Bronchial epithelial cell (primary cell): ENCODE results near the gene ZSCAN22. TPM values are rescaled to one million over a fixed set of nuclear protein-coding genes. Genes with fewer than 3 reads are reported as not detected.

Source experiments
- DNase-seq: peaks from one replicate; pipeline ENCODE4 v3.0.0-alpha.2; 2010; ENCODE audit warnings: low read depth
- FAIRE-seq: peaks from 2 replicates; lab custom pipeline; 2011; peaks lifted over from hg19 to GRCh38; lab: Jason Lieb, UNC
- H3K27me3 ChIP-seq: 2 replicates; pipeline ENCODE4 v1.5.1; 2011; ENCODE audit warnings: low read length; ENCODE audit not compliant: control insufficient read depth, insufficient read depth
- H3K36me3 ChIP-seq: 2 replicates; pipeline ENCODE4 v1.5.1; 2011; ENCODE audit warnings: low read length; ENCODE audit not compliant: control insufficient read depth, insufficient read depth
- H3K4me3 ChIP-seq: 2 replicates; pipeline ENCODE4 v1.5.1; 2011; ENCODE audit warnings: mild to moderate bottlenecking, low read depth, low read length, control low read depth
- total RNA-seq: library from RNA; depleted of rRNA; stranded (reverse); fragments of >200 nt; gene quantifications from 2 replicates; pipeline ENCODE4 v1.2.1, GENCODE V29; 2014
- TF ChIP-seq, protein P1 (sequence below): IDR thresholded peaks from 2 replicates; pipeline ENCODE4 v1.5.1; 2011; ENCODE audit warnings: mild to moderate bottlenecking, moderate library complexity, low read length, control low read depth, inconsistent platforms; ENCODE audit not compliant: insufficient read depth, severe bottlenecking

Gene ZSCAN22
- total RNA-seq, 1 donor from 2014 or later, result 1.8 TPM

DNA sequence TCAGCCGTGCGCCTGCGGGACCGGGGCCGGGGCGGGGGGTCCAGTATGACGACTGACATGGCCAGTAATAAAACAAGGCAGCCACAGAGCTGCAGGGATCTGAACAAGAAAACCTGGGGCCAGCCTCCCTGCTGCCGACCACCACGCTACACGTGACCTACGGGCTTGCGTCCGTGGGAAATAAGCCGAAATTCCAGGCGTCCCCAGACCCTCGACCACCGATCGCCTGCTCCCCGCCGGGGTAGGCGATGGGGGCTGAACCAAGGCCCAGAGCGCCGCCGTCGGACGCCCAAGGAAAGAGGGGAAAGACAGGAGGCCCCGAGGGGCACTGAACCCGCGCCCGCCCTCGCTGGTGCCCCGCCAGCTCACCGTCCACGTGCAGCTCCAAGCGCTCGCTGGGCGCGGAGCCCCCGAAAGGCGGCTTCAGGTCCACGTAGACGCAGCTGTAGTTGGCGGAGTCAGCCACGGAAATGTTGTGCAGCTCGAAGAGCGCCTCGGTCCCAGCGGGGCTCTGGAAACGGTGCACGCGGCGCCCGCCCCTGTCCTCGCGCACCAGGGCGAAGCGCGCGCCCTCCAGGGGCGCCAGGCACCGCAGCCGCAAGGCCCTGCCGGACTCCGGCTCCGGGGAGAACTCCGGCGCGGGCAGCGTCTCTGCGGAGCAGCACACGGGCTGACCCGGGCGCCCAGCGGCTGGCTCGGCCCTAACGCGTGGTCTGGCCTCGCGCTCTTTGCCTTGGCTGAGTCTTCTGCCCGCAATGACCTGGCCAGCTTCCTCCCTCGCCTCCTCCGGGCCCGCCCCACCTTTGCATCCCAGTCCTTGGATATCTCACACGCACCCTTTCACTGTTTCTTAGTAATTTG is 23.4 kb downstream of the ZSCAN22 start:
- H3K4me3 ChIP-seq, result no peak overlapping the region
- FAIRE-seq, result no peak
- TF ChIP-seq, protein P1, sequence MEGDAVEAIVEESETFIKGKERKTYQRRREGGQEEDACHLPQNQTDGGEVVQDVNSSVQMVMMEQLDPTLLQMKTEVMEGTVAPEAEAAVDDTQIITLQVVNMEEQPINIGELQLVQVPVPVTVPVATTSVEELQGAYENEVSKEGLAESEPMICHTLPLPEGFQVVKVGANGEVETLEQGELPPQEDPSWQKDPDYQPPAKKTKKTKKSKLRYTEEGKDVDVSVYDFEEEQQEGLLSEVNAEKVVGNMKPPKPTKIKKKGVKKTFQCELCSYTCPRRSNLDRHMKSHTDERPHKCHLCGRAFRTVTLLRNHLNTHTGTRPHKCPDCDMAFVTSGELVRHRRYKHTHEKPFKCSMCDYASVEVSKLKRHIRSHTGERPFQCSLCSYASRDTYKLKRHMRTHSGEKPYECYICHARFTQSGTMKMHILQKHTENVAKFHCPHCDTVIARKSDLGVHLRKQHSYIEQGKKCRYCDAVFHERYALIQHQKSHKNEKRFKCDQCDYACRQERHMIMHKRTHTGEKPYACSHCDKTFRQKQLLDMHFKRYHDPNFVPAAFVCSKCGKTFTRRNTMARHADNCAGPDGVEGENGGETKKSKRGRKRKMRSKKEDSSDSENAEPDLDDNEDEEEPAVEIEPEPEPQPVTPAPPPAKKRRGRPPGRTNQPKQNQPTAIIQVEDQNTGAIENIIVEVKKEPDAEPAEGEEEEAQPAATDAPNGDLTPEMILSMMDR, result no peak
- no peaks in the 10 kb centered on the region for H3K36me3 ChIP-seq
- H3K27me3 ChIP-seq, result peaks cover 6% of the 10 kb centered on the region
- no peak for DNase-seq

DNA sequence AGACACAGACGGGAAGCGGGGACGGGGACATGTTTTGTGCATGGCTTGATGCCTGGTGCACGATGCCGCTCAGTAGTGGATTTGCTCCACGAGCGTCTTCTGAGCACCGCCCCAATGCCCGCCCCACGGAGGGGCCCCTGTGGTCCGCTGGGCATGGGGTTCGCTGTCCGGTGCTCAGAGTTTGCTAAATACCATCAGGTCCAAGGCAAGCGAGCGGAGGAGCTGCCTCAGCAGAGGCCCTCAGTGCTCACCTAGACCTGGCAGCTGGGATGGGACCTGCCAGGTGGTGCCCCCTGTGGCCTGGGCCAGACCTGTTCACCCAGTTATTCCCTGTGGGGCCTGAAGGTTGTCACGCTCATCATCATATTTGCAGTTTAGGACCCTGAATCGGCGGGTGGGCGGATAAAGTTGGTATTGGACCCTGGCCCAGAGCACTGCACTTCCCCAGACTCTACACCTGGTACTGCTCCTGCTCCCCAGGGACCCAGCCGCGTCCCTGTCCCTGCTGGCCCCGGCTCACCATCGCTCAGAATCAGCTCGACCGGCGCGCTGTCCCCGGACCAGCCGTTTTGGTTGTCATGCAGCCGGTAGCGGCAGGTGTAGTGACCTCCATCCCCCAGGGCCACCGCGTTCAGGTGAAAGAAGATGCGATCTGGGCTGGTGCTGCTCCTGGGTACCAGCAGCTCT is 24.2 kb downstream of the ZSCAN22 start:
- TF ChIP-seq, protein P1, result no peak
- Histone ChIP-seq H3K36me3 (no peaks in the 10 kb centered on the region), H3K27me3 (peaks cover 8% of the 10 kb centered on the region), H3K4me3 (no peak overlapping the region)
- DNase-seq (no peak), FAIRE-seq (no peak)

DNA sequence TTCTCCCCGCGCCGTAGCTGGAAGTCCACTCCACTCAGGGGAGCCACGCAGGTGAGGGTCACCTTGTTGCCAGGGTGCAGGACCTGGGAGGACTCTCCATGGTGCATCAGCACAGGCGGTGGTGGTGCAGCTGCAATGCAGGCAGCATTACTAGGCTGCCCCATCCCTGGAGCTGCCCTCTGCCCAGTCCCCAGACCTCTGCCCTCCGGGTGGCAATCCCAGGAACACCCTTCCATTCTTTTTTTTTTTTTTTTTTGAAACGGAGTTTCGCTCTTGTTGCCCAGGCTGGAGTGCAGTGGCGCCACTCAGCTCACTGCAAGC is 24.7 kb downstream of the ZSCAN22 start:
- DNase-seq (no peak), FAIRE-seq (no peak)
- Histone ChIP-seq H3K27me3 (peaks cover 10% of the 10 kb centered on the region), H3K36me3 (no peaks in the 10 kb centered on the region), H3K4me3 (no peak overlapping the region)
- TF ChIP-seq, protein P1, result no peak

DNA sequence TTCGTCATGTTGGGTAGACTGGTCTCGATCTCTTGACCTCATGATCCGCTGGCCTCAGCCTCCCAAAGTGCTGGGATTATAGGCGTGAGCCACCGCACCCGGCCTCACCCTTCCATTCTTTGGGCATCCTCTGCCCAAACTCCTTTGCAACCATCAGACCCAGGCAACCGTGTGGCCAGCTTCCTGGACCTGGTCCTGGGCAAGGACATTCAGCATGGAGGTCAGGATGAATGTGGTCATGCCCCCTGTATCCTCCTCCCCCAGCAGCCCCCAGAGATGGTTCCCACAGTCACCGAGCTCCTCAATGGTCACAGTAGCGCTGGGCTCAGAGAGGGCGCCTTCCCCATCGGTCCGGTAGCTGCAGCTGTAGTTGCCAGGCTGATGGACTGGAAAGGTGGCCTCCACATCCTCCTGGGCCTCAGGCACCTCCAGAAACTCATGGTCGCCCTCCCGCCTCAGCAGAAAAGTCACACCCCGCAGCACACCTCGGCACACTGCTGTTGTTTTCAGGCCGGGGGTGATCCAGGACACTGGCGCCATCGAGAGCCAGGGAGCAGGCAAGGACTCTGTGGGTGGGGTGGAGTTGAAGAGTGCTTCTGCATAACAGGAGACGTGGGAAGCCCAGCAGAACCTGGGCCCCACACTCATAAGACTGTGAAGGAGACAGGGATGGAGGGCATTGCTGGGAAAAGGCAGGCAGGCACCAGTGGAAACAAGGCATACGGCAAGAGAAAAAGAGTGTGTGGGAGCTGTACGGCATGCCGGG is 25.4 kb downstream of the ZSCAN22 start:
- H3K36me3 ChIP-seq, result no peaks in the 10 kb centered on the region
- H3K4me3 ChIP-seq, result no peak overlapping the region
- TF ChIP-seq, protein P1, result no peak
- H3K27me3 ChIP-seq, result peaks cover 9% of the 10 kb centered on the region
- no peak for FAIRE-seq
- no peak for DNase-seq

DNA sequence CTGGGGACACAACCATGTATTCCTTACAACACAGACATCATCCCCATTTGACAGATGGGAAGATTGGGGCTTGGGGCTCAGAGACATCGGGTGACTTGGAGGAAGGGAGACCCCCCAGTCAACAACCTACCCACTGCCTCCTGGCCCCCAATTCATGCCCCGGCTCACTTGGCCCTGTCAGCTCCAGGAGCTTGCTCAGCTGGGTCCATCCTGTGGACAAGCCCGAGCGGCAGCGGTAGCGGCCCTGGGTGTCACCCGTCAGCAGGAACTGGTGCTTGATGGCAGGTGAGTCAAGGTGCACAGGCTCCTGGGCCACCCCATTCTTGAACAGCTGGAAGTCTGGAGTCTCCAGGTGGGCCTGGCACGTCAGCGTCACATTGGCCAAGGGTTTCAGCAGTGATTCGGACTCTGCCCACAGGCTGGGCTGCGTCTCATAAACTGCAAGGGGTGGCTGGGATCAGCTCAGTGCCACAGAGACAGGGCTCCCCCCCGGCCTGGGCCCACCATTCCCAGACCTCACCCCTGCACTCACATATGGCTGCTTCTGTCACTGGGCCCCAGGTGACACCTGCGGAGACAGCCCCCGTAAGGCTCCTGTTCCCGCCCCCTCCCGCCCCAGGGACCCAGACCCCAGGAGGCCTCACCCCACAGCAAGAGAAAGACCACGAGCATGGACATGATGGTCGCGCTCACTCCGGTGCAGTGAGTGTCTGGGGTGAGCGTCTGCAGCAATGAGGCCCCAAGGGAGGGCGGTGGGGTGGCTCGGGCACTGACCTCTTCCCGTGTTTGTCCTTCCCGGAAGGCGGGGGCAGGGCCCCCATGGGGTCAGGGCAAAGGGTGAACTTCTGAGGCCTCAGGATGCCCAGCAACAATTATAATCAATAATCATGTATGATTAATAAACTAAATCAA is 26.2 kb downstream of the ZSCAN22 start, which contains the start of gene A1BG:
Gene A1BG (minus strand): TSS at position 733 of the 912 bp plus-strand sequence. CDS start 55 bp downstream, at position 678.
- DNase-seq (no peak), FAIRE-seq (no peak)
- peaks cover 7% of the 10 kb centered on the region for H3K27me3 ChIP-seq
- H3K36me3 ChIP-seq, result no peaks in the 10 kb centered on the region
- TF ChIP-seq, protein P1, result no peak
- no peak within 1 kb of the TSS for H3K4me3 ChIP-seq
